T-helper 1 cell treated with Interleukin-12 subunit alpha and Interleukin-12 subunit beta and Interleukin-4 antibody, amounts not matched to agents 30 μg/mL and 1 μg/mL, for 36 hours (primary cell): ENCODE data around the gene WRNIP1.

Experiments used
- H3K27ac Mint-ChIP-seq: one replicate; pipeline ENCODE4 v1.8.0; 2021; ENCODE audit warnings: mild to moderate bottlenecking, mixed read lengths
- H3K27me3 Mint-ChIP-seq: one replicate; pipeline ENCODE4 v1.8.0; 2021; ENCODE audit warnings: low read depth, mixed read lengths
- H3K36me3 Mint-ChIP-seq: one replicate; pipeline ENCODE4 v1.8.0; 2021; ENCODE audit warnings: low read depth, mixed read lengths
- H3K4me1 Mint-ChIP-seq: one replicate; pipeline ENCODE4 v1.8.0; 2021; ENCODE audit warnings: low read depth, mixed read lengths
- H3K4me3 Mint-ChIP-seq: one replicate; pipeline ENCODE4 v1.8.0; 2021; ENCODE audit warnings: mild to moderate bottlenecking, moderate library complexity, mixed read lengths
- H3K9me3 Mint-ChIP-seq: one replicate; pipeline ENCODE4 v1.8.0; 2021; ENCODE audit warnings: mixed read lengths

WRNIP1 gene

GRCh38 chr6:2830183-2830582, 65.0 kb downstream of the WRNIP1 start:
- Mint-ChIP-seq H3K27ac (no peak overlapping the region), H3K36me3 (peaks cover 43% of the 10 kb centered on the region), H3K9me3 (no peaks in the 10 kb centered on the region), H3K4me3 (no peak overlapping the region), H3K27me3 (no peaks in the 10 kb centered on the region), H3K4me1 (peaks cover 10% of the 10 kb centered on the region)

- peaks cover 54% of the 10 kb centered on the region for H3K36me3 Mint-ChIP-seq
- peaks cover 12% of the 10 kb centered on the region for H3K4me1 Mint-ChIP-seq
- H3K4me3 Mint-ChIP-seq, result no peak overlapping the region
- H3K9me3 Mint-ChIP-seq, result no peaks in the 10 kb centered on the region
- no peaks in the 10 kb centered on the region for H3K27me3 Mint-ChIP-seq
- no peak overlapping the region for H3K27ac Mint-ChIP-seq
These were observed 66.2 kb downstream of the WRNIP1 start for GRCh38 chr6:2831392-2831791.

- no peak overlapping the region for H3K4me3 Mint-ChIP-seq
- peak overlapping the region; percentile 37 for H3K27ac Mint-ChIP-seq
- H3K36me3 Mint-ChIP-seq, result peaks cover 72% of the 10 kb centered on the region
- H3K9me3 Mint-ChIP-seq, result no peaks in the 10 kb centered on the region
- peaks cover 26% of the 10 kb centered on the region for H3K4me1 Mint-ChIP-seq
- H3K27me3 Mint-ChIP-seq, result no peaks in the 10 kb centered on the region
These were observed 69.1 kb downstream of the WRNIP1 start for GRCh38 chr6:2834262-2834661.
